Neuronal stem cell (in vitro differentiated cells): Measurements from ENCODE around the gene GOLT1A.

Source experiments
- DNase-seq: peaks from one replicate; pipeline ENCODE4 v3.0.0-alpha.2; 2013; ENCODE audit warnings: low spot score
- H2AFZ ChIP-seq: one replicate; pipeline ENCODE4 v1.6.1; 2013; ENCODE audit warnings: mild to moderate bottlenecking, low read length, inconsistent platforms
- H2AK5ac ChIP-seq: 2 replicates; pipeline ENCODE4 v1.6.1; 2013; ENCODE audit warnings: low read depth, mild to moderate bottlenecking, inconsistent platforms, low read length, moderate library complexity, mixed read lengths
- H2BK120ac ChIP-seq: 2 replicates; pipeline ENCODE4 v1.6.1; 2013; ENCODE audit warnings: low read depth, mild to moderate bottlenecking, inconsistent platforms, low read length, moderate library complexity, mixed read lengths
- H2BK12ac ChIP-seq: one replicate; pipeline ENCODE4 v1.6.1; 2013; ENCODE audit warnings: low read length, inconsistent platforms
- H2BK15ac ChIP-seq: 2 replicates; pipeline ENCODE4 v1.6.1; 2013; ENCODE audit warnings: mild to moderate bottlenecking, low read length, inconsistent platforms, mixed read lengths
- H2BK5ac ChIP-seq: one replicate; pipeline ENCODE4 v1.6.1; 2013; ENCODE audit warnings: inconsistent platforms, mild to moderate bottlenecking, low read length, moderate library complexity
- H3K14ac ChIP-seq: one replicate; pipeline ENCODE4 v1.6.1; 2013; ENCODE audit warnings: low read length, inconsistent platforms
- H3K18ac ChIP-seq: 2 replicates; pipeline ENCODE4 v1.6.1; 2013; ENCODE audit warnings: low read length, inconsistent platforms
- H3K23ac ChIP-seq: 2 replicates; pipeline ENCODE4 v1.6.1; 2013; ENCODE audit warnings: low read depth, mild to moderate bottlenecking, mixed read lengths, low read length, inconsistent platforms; ENCODE audit not compliant: poor library complexity
- H3K27ac ChIP-seq: replicated peaks from 3 replicates; pipeline ENCODE4 v1.5.1; 2013; ENCODE audit warnings: low read length, inconsistent platforms
- H3K27me3 ChIP-seq, 3 experiments: 2 replicates each; pipeline ENCODE4 v1.6.1; 2013; ENCODE audit warnings: low read length in 3 of 3, mild to moderate bottlenecking in 2 of 3, inconsistent platforms in 1 of 3, low read depth in 1 of 3, mixed read lengths in 1 of 3, moderate library complexity in 1 of 3; ENCODE audit not compliant: control insufficient read depth in 3 of 3, insufficient read depth in 3 of 3
- H3K36me3 ChIP-seq, 2 donors: replicated peaks in 1 of 2; 2 replicates each; pipeline ENCODE4 v1.6.1; 2013; ENCODE audit warnings: low read length in 2 of 2; ENCODE audit not compliant: control insufficient read depth in 2 of 2, insufficient read depth in 2 of 2
- H3K4ac ChIP-seq: 2 replicates; pipeline ENCODE4 v1.6.1; 2013; ENCODE audit warnings: inconsistent platforms, mild to moderate bottlenecking, low read length, moderate library complexity
- H3K4me1 ChIP-seq, 2 donors: 1 replicate in 1 of 2; 2 replicates in 1 of 2; pipeline ENCODE4 v1.6.1; 2013; ENCODE audit warnings: low read length in 2 of 2, low read depth in 1 of 2; ENCODE audit not compliant: control insufficient read depth in 2 of 2, insufficient read depth in 1 of 2
- H3K4me2 ChIP-seq: one replicate; pipeline ENCODE4 v1.6.1; 2013; ENCODE audit warnings: mild to moderate bottlenecking, low read length, inconsistent platforms; ENCODE audit not compliant: insufficient read depth, poor library complexity, severe bottlenecking
- H3K4me3 ChIP-seq, 2 donors: 2 replicates each; pipeline ENCODE4 v1.5.1; 2013; ENCODE audit warnings: low read length in 2 of 2, mild to moderate bottlenecking in 2 of 2, inconsistent platforms in 1 of 2, moderate library complexity in 1 of 2
- H3K79me1 ChIP-seq: one replicate; pipeline ENCODE4 v1.6.1; 2013; ENCODE audit warnings: low read depth, mild to moderate bottlenecking, inconsistent platforms, low read length, moderate library complexity
- H3K9ac ChIP-seq: one replicate; pipeline ENCODE4 v1.6.1; 2013; ENCODE audit warnings: mild to moderate bottlenecking, low read depth, low read length, inconsistent platforms; ENCODE audit not compliant: poor library complexity
- H3K9me3 ChIP-seq, 2 donors: replicated peaks in 1 of 2; 2 replicates each; pipeline versions ENCODE3 to v1.6.1; 2013; ENCODE audit warnings: low read length in 2 of 2, mild to moderate bottlenecking in 2 of 2, inconsistent platforms in 1 of 2, low read depth in 1 of 2, mixed read lengths in 1 of 2, moderate library complexity in 1 of 2; ENCODE audit not compliant: control insufficient read depth in 2 of 2, insufficient read depth in 1 of 2
- H4K8ac ChIP-seq: one replicate; pipeline ENCODE4 v1.6.1; 2013; ENCODE audit warnings: low read depth, mild to moderate bottlenecking, inconsistent platforms, low read length, moderate library complexity
- H4K91ac ChIP-seq: one replicate; pipeline ENCODE4 v1.6.1; 2013; ENCODE audit warnings: low read length, low read depth, mild to moderate bottlenecking, inconsistent platforms; ENCODE audit not compliant: poor library complexity
- WGBS, 2 donors: extraction: QIAGEN DNeasy Blood & Tissue Kit; methylation state at CpG; one replicate each; pipeline ENCODE4 v1.1.7; 2013; ENCODE audit warnings: missing lambda C conversion rate in 2 of 2, mixed read lengths in 1 of 2; ENCODE audit not compliant: insufficient read length in 2 of 2, insufficient replicate concordance in 1 of 2; ENCODE audit errors: extremely low coverage in 2 of 2; 5-methylcytosine and 5-hydroxymethylcytosine counted together

GOLT1A gene

GRCh38 chr1:204259196-204259595 lies 45.4 kb upstream of the GOLT1A start:
- no peak overlapping the region for H2AK5ac ChIP-seq
- no peak overlapping the region for H3K23ac ChIP-seq
- no peak overlapping the region for H2BK120ac ChIP-seq
- no peak for DNase-seq
- H4K8ac ChIP-seq = no peak overlapping the region
- no peak overlapping the region for H3K9ac ChIP-seq
- H2BK5ac ChIP-seq = no peak overlapping the region
- no peak overlapping the region for H3K4me3 ChIP-seq
- H3K36me3 ChIP-seq = peaks cover 0 to 45% of the 10 kb centered on the region in 2 donors
- no peak overlapping the region for H3K4ac ChIP-seq
- H3K9me3 ChIP-seq = no peaks in the 10 kb centered on the region
- no peak overlapping the region for H4K91ac ChIP-seq
- no peak overlapping the region for H3K18ac ChIP-seq
- no peak overlapping the region for H3K4me2 ChIP-seq
- H2BK15ac ChIP-seq = no peak overlapping the region
- H3K14ac ChIP-seq = no peak overlapping the region
- no CpG with 5 or more reads among the region's 18 CpGs for WGBS, 2 donors
- H2BK12ac ChIP-seq = no peak overlapping the region
- no peak overlapping the region for H3K27ac ChIP-seq
- no peaks in the 10 kb centered on the region for H3K27me3 ChIP-seq
- peaks cover 20 to 37% of the 10 kb centered on the region in 2 donors for H3K4me1 ChIP-seq
- no peaks in the 10 kb centered on the region for H3K79me1 ChIP-seq
- H2AFZ ChIP-seq = no peak overlapping the region

GRCh38 chr1:204258213-204259115 lies 44.7 kb upstream of the GOLT1A start:
- no peaks in the 10 kb centered on the region for H3K27me3 ChIP-seq
- DNase-seq = peak; percentile 46

GRCh38 chr1:204257446-204257845 lies 43.7 kb upstream of the GOLT1A start:
- no peak overlapping the region for H2BK12ac ChIP-seq
- DNase-seq = no peak
- no peak overlapping the region for H3K14ac ChIP-seq
- H3K27me3 ChIP-seq = no peaks in the 10 kb centered on the region
- no peak overlapping the region for H2AK5ac ChIP-seq
- H3K27ac ChIP-seq = no peak overlapping the region
- H3K4me2 ChIP-seq = no peak overlapping the region
- peaks cover 0 to 45% of the 10 kb centered on the region in 2 donors for H3K36me3 ChIP-seq
- H2BK120ac ChIP-seq = no peak overlapping the region
- H3K23ac ChIP-seq = no peak overlapping the region
- H3K4me1 ChIP-seq = peaks cover 17 to 31% of the 10 kb centered on the region in 2 donors
- no peaks in the 10 kb centered on the region for H3K9me3 ChIP-seq
- no peak overlapping the region for H4K8ac ChIP-seq
- H3K18ac ChIP-seq = no peak overlapping the region
- H3K9ac ChIP-seq = peak overlapping the region; percentile 7
- no peak overlapping the region for H3K4me3 ChIP-seq
- no peaks in the 10 kb centered on the region for H3K79me1 ChIP-seq
- no peak overlapping the region for H2BK5ac ChIP-seq
- no peak overlapping the region for H4K91ac ChIP-seq
- WGBS, 2 donors = no CpG with 5 or more reads among the region's 24 CpGs
- H3K4ac ChIP-seq = peak overlapping the region; percentile 24
- no peak overlapping the region for H2AFZ ChIP-seq
- peak overlapping the region; percentile 47 for H2BK15ac ChIP-seq

More at GRCh38 chr1:204258213-204259115, 44.7 kb upstream of the GOLT1A start:
- Histone ChIP-seq H3K9ac (no peak overlapping the region), H3K14ac (no peak overlapping the region), H3K18ac (no peak overlapping the region), H3K79me1 (no peaks in the 10 kb centered on the region), H2AFZ (no peak overlapping the region), H3K23ac (no peak overlapping the region), H2BK120ac (no peak overlapping the region), H3K4me3 (no peak overlapping the region), H3K4me2 (no peak overlapping the region), H3K4ac (no peak overlapping the region), H4K8ac (no peak overlapping the region), H4K91ac (no peak overlapping the region), H3K36me3 (peaks cover 0 to 45% of the 10 kb centered on the region in 2 donors), H3K9me3 (no peaks in the 10 kb centered on the region), H2BK15ac (no peak overlapping the region), H2BK5ac (no peak overlapping the region), H3K4me1 (peaks cover 24 to 36% of the 10 kb centered on the region in 2 donors), H2AK5ac (peak overlapping the region; percentile 41), H2BK12ac (no peak overlapping the region), H3K27ac (no peak overlapping the region)
- WGBS, 2 donors = no CpG with 5 or more reads among the region's 7 CpGs

GRCh38 chr1:204256531-204256930 lies 42.7 kb upstream of the GOLT1A start:
- no peak for DNase-seq
- Histone ChIP-seq H3K36me3 (peaks cover 0 to 38% of the 10 kb centered on the region in 2 donors), H3K9me3 (no peaks in the 10 kb centered on the region), H3K27me3 (no peaks in the 10 kb centered on the region), H4K91ac (no peak overlapping the region), H3K4me3 (no peak overlapping the region), H2BK120ac (no peak overlapping the region), H4K8ac (no peak overlapping the region), H3K4ac (no peak overlapping the region), H3K27ac (no peak overlapping the region), H2BK15ac (peak overlapping the region; percentile 47), H2AK5ac (no peak overlapping the region), H2AFZ (no peak overlapping the region), H2BK5ac (no peak overlapping the region), H3K4me1 (peaks cover 15 to 31% of the 10 kb centered on the region in 2 donors), H2BK12ac (no peak overlapping the region), H3K9ac (no peak overlapping the region), H3K4me2 (no peak overlapping the region), H3K14ac (no peak overlapping the region), H3K18ac (no peak overlapping the region), H3K23ac (no peak overlapping the region), H3K79me1 (no peaks in the 10 kb centered on the region)
- no CpG with 5 or more reads among the region's 10 CpGs for WGBS, 2 donors
